ENCODE measurements around the gene CORO1C.

Gene CORO1C

GRCh38 chr12:108689314-108690190 is 41.8 kb downstream of the CORO1C start:
- H3K4me3 ChIP-seq (ENCODE audit: low read depth, low read length) = no peak overlapping the region
- no peak for TF ChIP-seq CTCF (IDR thresholded peaks at IDR 0.05; ENCODE audit: low read depth, low read length, missing control alignments)
- in situ Hi-C loops (cut with HindIII; ENCODE audit: low sequenced_read_pairs) = no loop called here
- no peak for DNase-seq (ENCODE audit: low read depth)

- no peak for TF ChIP-seq CTCF (IDR thresholded peaks at IDR 0.05; ENCODE audit: low read depth, low read length, missing control alignments)
- no peak overlapping the region for H3K4me3 ChIP-seq (ENCODE audit: low read depth, low read length)
- in situ Hi-C loops (cut with HindIII; ENCODE audit: low sequenced_read_pairs) = no loop called here
- DNase-seq (ENCODE audit: low read depth) = no peak
These were observed 44.5 kb downstream of the CORO1C start for GRCh38 chr12:108686780-108687179.

- TF ChIP-seq CTCF (IDR thresholded peaks at IDR 0.05; ENCODE audit: low read depth, low read length, missing control alignments) = no peak
- H3K4me3 ChIP-seq (ENCODE audit: low read depth, low read length) = no peak overlapping the region
- no peak for DNase-seq (ENCODE audit: low read depth)
- in situ Hi-C loops (cut with HindIII; ENCODE audit: low sequenced_read_pairs) = no loop called here
These were observed 45.7 kb downstream of the CORO1C start for GRCh38 chr12:108685469-108686260.

GRCh38 chr12:108683906-108684556 is 47.3 kb downstream of the CORO1C start:
- no peak for TF ChIP-seq CTCF (IDR thresholded peaks at IDR 0.05; ENCODE audit: low read depth, low read length, missing control alignments)
- in situ Hi-C loops (cut with HindIII; ENCODE audit: low sequenced_read_pairs) = no loop called here
- H3K4me3 ChIP-seq (ENCODE audit: low read depth, low read length) = no peak overlapping the region
- no peak for DNase-seq (ENCODE audit: low read depth)

GRCh38 chr12:108681317-108681716 is 50.0 kb downstream of the CORO1C start:
- TF ChIP-seq CTCF (IDR thresholded peaks at IDR 0.05; ENCODE audit: low read depth, low read length, missing control alignments) = no peak
- DNase-seq (ENCODE audit: low read depth) = no peak
- in situ Hi-C loops (cut with HindIII; ENCODE audit: low sequenced_read_pairs) = no loop called here
- no peak overlapping the region for H3K4me3 ChIP-seq (ENCODE audit: low read depth, low read length)

- DNase-seq (ENCODE audit: low read depth) = no peak
- no peak overlapping the region for H3K4me3 ChIP-seq (ENCODE audit: low read depth, low read length)
- TF ChIP-seq CTCF (IDR thresholded peaks at IDR 0.05; ENCODE audit: low read depth, low read length, missing control alignments) = no peak
- in situ Hi-C loops (cut with HindIII; ENCODE audit: low sequenced_read_pairs) = no loop called here
These were observed 52.1 kb downstream of the CORO1C start for GRCh38 chr12:108679106-108679681.
